GM12892 (cell line): ENCODE results near the gene LRP8.

ENCODE experiments used
- POLR2A ChIP-seq: IDR thresholded peaks from 2 replicates; pipeline ENCODE4 v1.6.1; 2011; ENCODE audit warnings: low read depth, low read length, control low read depth
- POLR2AphosphoS5 ChIP-seq: IDR thresholded peaks from 2 replicates; pipeline ENCODE4 v1.6.1; 2011; ENCODE audit warnings: low read depth, low read length, control low read depth
- TAF1 ChIP-seq: IDR thresholded peaks from 2 replicates; pipeline ENCODE4 v1.6.1; 2011; ENCODE audit warnings: low read depth, mild to moderate bottlenecking, control low read depth, low read length, borderline replicate concordance

GRCh38 chr1:53262000-53262399 lies 65.9 kb downstream of the LRP8 start:
- no peak for TF ChIP-seq TAF1
- no peak for TF ChIP-seq POLR2AphosphoS5
- TF ChIP-seq POLR2A, result no peak
